ENCODE measurements around the gene SYF2.

DNA sequence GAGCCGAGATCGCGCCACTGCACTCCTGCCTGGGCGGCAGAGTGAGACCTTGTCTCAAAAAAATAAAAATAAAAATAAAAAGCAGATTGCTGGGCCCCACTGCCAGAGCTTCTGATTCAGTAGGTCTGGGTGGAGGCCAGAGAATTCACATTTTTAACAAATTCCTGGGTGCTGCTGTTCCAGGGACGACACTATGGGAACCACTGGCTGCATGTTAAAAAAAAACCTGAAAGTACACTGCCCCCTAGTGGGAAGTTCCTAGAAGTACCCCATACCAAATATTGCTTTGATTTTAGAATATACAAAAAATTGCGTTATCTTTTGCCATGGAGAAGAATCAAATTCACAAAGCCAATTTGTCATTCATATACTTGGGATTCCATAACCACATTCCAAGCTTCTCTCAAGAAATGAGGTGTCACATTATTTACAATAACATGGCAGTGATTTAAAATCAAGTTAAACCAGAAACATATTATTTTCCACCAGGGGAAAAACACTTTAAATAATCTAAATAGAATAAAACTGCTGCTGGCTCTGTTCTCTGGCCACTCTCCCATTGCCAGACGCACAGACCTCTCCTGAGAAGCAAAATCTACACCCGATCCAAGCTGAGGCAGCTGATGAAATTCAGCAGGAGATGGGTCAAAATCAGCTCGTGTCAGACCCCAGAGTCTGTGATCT, 27.4 kb downstream of the SYF2 start:
- TF ChIP-seq, protein P1, sequence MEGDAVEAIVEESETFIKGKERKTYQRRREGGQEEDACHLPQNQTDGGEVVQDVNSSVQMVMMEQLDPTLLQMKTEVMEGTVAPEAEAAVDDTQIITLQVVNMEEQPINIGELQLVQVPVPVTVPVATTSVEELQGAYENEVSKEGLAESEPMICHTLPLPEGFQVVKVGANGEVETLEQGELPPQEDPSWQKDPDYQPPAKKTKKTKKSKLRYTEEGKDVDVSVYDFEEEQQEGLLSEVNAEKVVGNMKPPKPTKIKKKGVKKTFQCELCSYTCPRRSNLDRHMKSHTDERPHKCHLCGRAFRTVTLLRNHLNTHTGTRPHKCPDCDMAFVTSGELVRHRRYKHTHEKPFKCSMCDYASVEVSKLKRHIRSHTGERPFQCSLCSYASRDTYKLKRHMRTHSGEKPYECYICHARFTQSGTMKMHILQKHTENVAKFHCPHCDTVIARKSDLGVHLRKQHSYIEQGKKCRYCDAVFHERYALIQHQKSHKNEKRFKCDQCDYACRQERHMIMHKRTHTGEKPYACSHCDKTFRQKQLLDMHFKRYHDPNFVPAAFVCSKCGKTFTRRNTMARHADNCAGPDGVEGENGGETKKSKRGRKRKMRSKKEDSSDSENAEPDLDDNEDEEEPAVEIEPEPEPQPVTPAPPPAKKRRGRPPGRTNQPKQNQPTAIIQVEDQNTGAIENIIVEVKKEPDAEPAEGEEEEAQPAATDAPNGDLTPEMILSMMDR (conservative IDR thresholded peaks at IDR 0.05; ENCODE audit: low read depth in 2 of 2), result peak; percentile 65 to 90
- TF ChIP-seq POLR2AphosphoS5 (IDR thresholded peaks at IDR 0.05; ENCODE audit: low read depth) (no peak), EZH2 (IDR thresholded peaks at IDR 0.05; ENCODE audit: low read depth, unreplicated experiment) (no peak), ETS1 (IDR thresholded peaks at IDR 0.05) (no peak)
- TF ChIP-seq, protein P2, sequence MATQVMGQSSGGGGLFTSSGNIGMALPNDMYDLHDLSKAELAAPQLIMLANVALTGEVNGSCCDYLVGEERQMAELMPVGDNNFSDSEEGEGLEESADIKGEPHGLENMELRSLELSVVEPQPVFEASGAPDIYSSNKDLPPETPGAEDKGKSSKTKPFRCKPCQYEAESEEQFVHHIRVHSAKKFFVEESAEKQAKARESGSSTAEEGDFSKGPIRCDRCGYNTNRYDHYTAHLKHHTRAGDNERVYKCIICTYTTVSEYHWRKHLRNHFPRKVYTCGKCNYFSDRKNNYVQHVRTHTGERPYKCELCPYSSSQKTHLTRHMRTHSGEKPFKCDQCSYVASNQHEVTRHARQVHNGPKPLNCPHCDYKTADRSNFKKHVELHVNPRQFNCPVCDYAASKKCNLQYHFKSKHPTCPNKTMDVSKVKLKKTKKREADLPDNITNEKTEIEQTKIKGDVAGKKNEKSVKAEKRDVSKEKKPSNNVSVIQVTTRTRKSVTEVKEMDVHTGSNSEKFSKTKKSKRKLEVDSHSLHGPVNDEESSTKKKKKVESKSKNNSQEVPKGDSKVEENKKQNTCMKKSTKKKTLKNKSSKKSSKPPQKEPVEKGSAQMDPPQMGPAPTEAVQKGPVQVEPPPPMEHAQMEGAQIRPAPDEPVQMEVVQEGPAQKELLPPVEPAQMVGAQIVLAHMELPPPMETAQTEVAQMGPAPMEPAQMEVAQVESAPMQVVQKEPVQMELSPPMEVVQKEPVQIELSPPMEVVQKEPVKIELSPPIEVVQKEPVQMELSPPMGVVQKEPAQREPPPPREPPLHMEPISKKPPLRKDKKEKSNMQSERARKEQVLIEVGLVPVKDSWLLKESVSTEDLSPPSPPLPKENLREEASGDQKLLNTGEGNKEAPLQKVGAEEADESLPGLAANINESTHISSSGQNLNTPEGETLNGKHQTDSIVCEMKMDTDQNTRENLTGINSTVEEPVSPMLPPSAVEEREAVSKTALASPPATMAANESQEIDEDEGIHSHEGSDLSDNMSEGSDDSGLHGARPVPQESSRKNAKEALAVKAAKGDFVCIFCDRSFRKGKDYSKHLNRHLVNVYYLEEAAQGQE (IDR thresholded peaks at IDR 0.05; ENCODE audit: unreplicated experiment), result no peak
